ENCODE data around the gene DPAGT1.

GRCh38 chr11:119084663-119085436 is 16.8 kb downstream of the DPAGT1 start, which contains the start of gene HMBS:
- TF ChIP-seq CTCF (IDR thresholded peaks at IDR 0.05; ENCODE audit: control extremely low read depth in 1 of 3, insufficient read depth in 1 of 3, low read depth in 1 of 3, low read length in 3 of 3) (no peak), JUN (IDR thresholded peaks at IDR 0.05; ENCODE audit: low read depth, low read length) (no peak), EP300 (IDR thresholded peaks at IDR 0.05; ENCODE audit: borderline replicate concordance in 1 of 2, low read depth in 2 of 2, low read length in 2 of 2) (no peak)
